Immature natural killer cell (primary cell): Measurements from ENCODE around the gene ADAMTSL2. TPM values are rescaled to one million over a fixed set of nuclear protein-coding genes. Genes with fewer than 3 reads are reported as not detected.
"Not testable (repeated sequence)": the region's sequence is repeated elsewhere in the genome, so short reads cannot be mapped to it uniquely, and the experiment has no call there.

ENCODE experiments used
- DNase-seq, 3 donors: peaks; one replicate each; pipeline ENCODE4 v3.0.0; 2022; ENCODE audit warnings: mixed read lengths in 1 of 3
- H3K27ac Mint-ChIP-seq, 6 donors: one replicate each; pipeline ENCODE4 v1.8.0; 2020; ENCODE audit warnings: mixed read lengths in 6 of 6, mild to moderate bottlenecking in 5 of 6, inconsistent platforms in 4 of 6, moderate library complexity in 3 of 6
- H3K27me3 Mint-ChIP-seq, 3 donors: one replicate each; pipeline ENCODE4 v1.8.0; 2020 to 2021; ENCODE audit warnings: low read depth in 3 of 3, mild to moderate bottlenecking in 3 of 3, mixed read lengths in 3 of 3, moderate library complexity in 3 of 3, inconsistent platforms in 1 of 3
- H3K36me3 Mint-ChIP-seq, 3 donors: one replicate each; pipeline ENCODE4 v1.8.0; 2020; ENCODE audit warnings: mixed read lengths in 3 of 3, inconsistent platforms in 2 of 3, mild to moderate bottlenecking in 2 of 3
- H3K4me1 Mint-ChIP-seq, 2 donors: one replicate each; pipeline ENCODE4 v1.8.0; 2020; ENCODE audit warnings: inconsistent platforms in 2 of 2, mild to moderate bottlenecking in 2 of 2, mixed read lengths in 2 of 2, moderate library complexity in 1 of 2
- H3K4me3 Mint-ChIP-seq, 5 donors: one replicate each; pipeline ENCODE4 v1.8.0; 2020; ENCODE audit warnings: mild to moderate bottlenecking in 5 of 5, mixed read lengths in 5 of 5, inconsistent platforms in 3 of 5, moderate library complexity in 3 of 5
- H3K9me3 Mint-ChIP-seq, 6 donors: one replicate each; pipeline ENCODE4 v1.8.0; 2020; ENCODE audit warnings: mild to moderate bottlenecking in 6 of 6, mixed read lengths in 6 of 6, inconsistent platforms in 4 of 6, moderate library complexity in 3 of 6
- polyA plus RNA-seq, 3 donors: library from polyadenylated mRNA; unstranded; fragments of 300-500 nt; fragmentation: Illumina TruSeq; gene quantifications; one replicate each; pipeline ENCODE4 v1.2.3, GENCODE V29; 2021

Gene ADAMTSL2
- polyA plus RNA-seq, 3 donors from 2014 or later: not detected

GRCh38 chr9:133557581-133557980 lies 23.1 kb downstream of the ADAMTSL2 start:
- DNase-seq: no peak
- H3K27ac Mint-ChIP-seq: no peak overlapping the region
- peak overlapping the region in 1 of 5 donors; percentile 76 for H3K4me3 Mint-ChIP-seq
- peaks cover 7 to 10% (median 8%) of the 10 kb centered on the region in 3 donors for H3K27me3 Mint-ChIP-seq
- peaks cover 18 to 19% of the 10 kb centered on the region in 2 donors for H3K4me1 Mint-ChIP-seq
- H3K36me3 Mint-ChIP-seq: no peaks in the 10 kb centered on the region
- H3K9me3 Mint-ChIP-seq: no peaks in the 10 kb centered on the region

GRCh38 chr9:133558191-133559126 lies 24.0 kb downstream of the ADAMTSL2 start:
- H3K4me1 Mint-ChIP-seq: peaks cover 18 to 21% of the 10 kb centered on the region in 2 donors
- peak overlapping the region; percentile 58 to 78 (median 72) for H3K4me3 Mint-ChIP-seq
- peaks cover 8 to 13% (median 8%) of the 10 kb centered on the region in 3 donors for H3K27me3 Mint-ChIP-seq
- H3K9me3 Mint-ChIP-seq: no peaks in the 10 kb centered on the region
- peak; percentile 64 to 76 (median 71) for DNase-seq
- H3K36me3 Mint-ChIP-seq: no peaks in the 10 kb centered on the region
- peak overlapping the region in 5 of 6 donors; percentile 18 to 89 (median 70) for H3K27ac Mint-ChIP-seq

- no peaks in the 10 kb centered on the region for H3K9me3 Mint-ChIP-seq
- no peaks in the 10 kb centered on the region for H3K36me3 Mint-ChIP-seq
- H3K27me3 Mint-ChIP-seq: peaks cover 11 to 14% (median 13%) of the 10 kb centered on the region in 3 donors
- DNase-seq: no peak
- no peak overlapping the region for H3K4me3 Mint-ChIP-seq
- H3K4me1 Mint-ChIP-seq: peaks cover 18 to 21% of the 10 kb centered on the region in 2 donors
- H3K27ac Mint-ChIP-seq: no peak overlapping the region
These were observed 25.8 kb downstream of the ADAMTSL2 start for GRCh38 chr9:133560311-133560710.

GRCh38 chr9:133560944-133561343 lies 26.4 kb downstream of the ADAMTSL2 start:
- Mint-ChIP-seq H3K27me3 (peaks cover 11 to 14% (median 13%) of the 10 kb centered on the region in 3 donors), H3K36me3 (no peaks in the 10 kb centered on the region), H3K9me3 (no peaks in the 10 kb centered on the region), H3K4me1 (peaks cover 18 to 21% of the 10 kb centered on the region in 2 donors), H3K27ac (no peak overlapping the region), H3K4me3 (no peak overlapping the region)
- no peak for DNase-seq

- no peak for DNase-seq
- Mint-ChIP-seq H3K27ac (no peak overlapping the region), H3K4me1 (peaks cover 18 to 20% of the 10 kb centered on the region in 2 donors), H3K9me3 (no peaks in the 10 kb centered on the region), H3K27me3 (peaks cover 11 to 14% (median 13%) of the 10 kb centered on the region in 3 donors), H3K36me3 (no peaks in the 10 kb centered on the region), H3K4me3 (no peak overlapping the region)
These were observed 27.6 kb downstream of the ADAMTSL2 start for GRCh38 chr9:133561976-133562554.

- Mint-ChIP-seq H3K4me3 (no peak overlapping the region), H3K36me3 (no peaks in the 10 kb centered on the region), H3K27me3 (peaks cover 11 to 14% (median 13%) of the 10 kb centered on the region in 3 donors), H3K27ac (no peak overlapping the region), H3K4me1 (peaks cover 14 to 18% of the 10 kb centered on the region in 2 donors), H3K9me3 (no peaks in the 10 kb centered on the region)
- DNase-seq: no peak
These were observed 28.2 kb downstream of the ADAMTSL2 start for GRCh38 chr9:133562611-133563290.

GRCh38 chr9:133563291-133563796 lies 28.8 kb downstream of the ADAMTSL2 start:
- Mint-ChIP-seq H3K27me3 (peaks cover 6 to 13% (median 11%) of the 10 kb centered on the region in 3 donors), H3K36me3 (no peaks in the 10 kb centered on the region), H3K4me3 (no peak overlapping the region), H3K27ac (peak overlapping the region in 2 of 6 donors; percentile 31 to 48), H3K9me3 (no peaks in the 10 kb centered on the region), H3K4me1 (peaks cover 8 to 12% of the 10 kb centered on the region in 2 donors)
- DNase-seq: no peak

- H3K4me3 Mint-ChIP-seq, DNase-seq, H3K4me1 Mint-ChIP-seq, H3K9me3 Mint-ChIP-seq, H3K36me3 Mint-ChIP-seq: not testable (repeated sequence)
- Mint-ChIP-seq H3K27me3 (peaks cover 6 to 14% (median 9%) of the 10 kb centered on the region in 3 donors), H3K27ac (peak overlapping the region in 1 of 6 donors; percentile 31)
These were observed 29.3 kb downstream of the ADAMTSL2 start for GRCh38 chr9:133563814-133564213.

- Mint-ChIP-seq H3K4me3 (no peak overlapping the region), H3K27me3 (peaks cover 7 to 15% (median 7%) of the 10 kb centered on the region in 3 donors), H3K36me3 (no peaks in the 10 kb centered on the region), H3K27ac (no peak overlapping the region), H3K4me1 (peaks cover 0 to 5% of the 10 kb centered on the region in 2 donors), H3K9me3 (no peaks in the 10 kb centered on the region)
- DNase-seq: no peak
These were observed 30.1 kb downstream of the ADAMTSL2 start for GRCh38 chr9:133564451-133565116.

GRCh38 chr9:133566382-133566781 lies 31.9 kb downstream of the ADAMTSL2 start:
- Mint-ChIP-seq H3K4me1 (peaks cover 0 to 2% of the 10 kb centered on the region in 2 donors), H3K27ac (no peak overlapping the region), H3K27me3 (peaks cover 4 to 13% (median 5%) of the 10 kb centered on the region in 3 donors), H3K9me3 (no peaks in the 10 kb centered on the region), H3K36me3 (no peaks in the 10 kb centered on the region), H3K4me3 (no peak overlapping the region)
- DNase-seq: no peak

GRCh38 chr9:133566817-133567216 lies 32.3 kb downstream of the ADAMTSL2 start:
- Mint-ChIP-seq H3K27ac (no peak overlapping the region), H3K36me3 (no peaks in the 10 kb centered on the region), H3K4me1 (peaks cover 0 to 2% of the 10 kb centered on the region in 2 donors), H3K9me3 (no peaks in the 10 kb centered on the region), H3K27me3 (peaks cover 4 to 13% (median 5%) of the 10 kb centered on the region in 3 donors), H3K4me3 (no peak overlapping the region)
- DNase-seq: no peak

GRCh38 chr9:133568186-133568585 lies 33.7 kb downstream of the ADAMTSL2 start:
- DNase-seq: no peak
- no peaks in the 10 kb centered on the region for H3K9me3 Mint-ChIP-seq
- H3K4me1 Mint-ChIP-seq: no peaks in the 10 kb centered on the region
- no peak overlapping the region for H3K4me3 Mint-ChIP-seq
- no peaks in the 10 kb centered on the region for H3K36me3 Mint-ChIP-seq
- H3K27ac Mint-ChIP-seq: no peak overlapping the region
- H3K27me3 Mint-ChIP-seq: peaks cover 3 to 11% (median 4%) of the 10 kb centered on the region in 3 donors

GRCh38 chr9:133569121-133569785 lies 34.7 kb downstream of the ADAMTSL2 start:
- Mint-ChIP-seq H3K27me3 (peaks cover 1 to 6% (median 2%) of the 10 kb centered on the region in 3 donors), H3K27ac (no peak overlapping the region)
- no peak for DNase-seq

More at GRCh38 chr9:133569121-133569785, 34.7 kb downstream of the ADAMTSL2 start:
- Mint-ChIP-seq H3K36me3 (no peaks in the 10 kb centered on the region), H3K4me3 (no peak overlapping the region), H3K4me1 (no peaks in the 10 kb centered on the region), H3K9me3 (no peaks in the 10 kb centered on the region)
